Naive thymus-derived CD8-positive, alpha-beta T cell (primary cell): ENCODE data around the gene NFU1. TPM values are rescaled to one million over a fixed set of nuclear protein-coding genes. Genes with fewer than 3 reads are reported as not detected.

Experiments used
- ATAC-seq, 2 donors: fragments of 150-1000 bp; cut with Tn5 transposase in 1 of 2; sonication (Bioruptor Pico), chemical (Tn5 transposase) in 1 of 2; 1 replicate in 1 of 2; 2 replicates in 1 of 2; pipeline ENCODE4 v1.10.0; 2021; ENCODE audit warnings: mild to moderate bottlenecking in 2 of 2, moderate library complexity in 2 of 2
- POLR2A ChIA-PET: fragments of 350-600 bp; sonication (Branson Sonifier 250); formaldehyde crosslinking; loops from one replicate; lab custom pipeline; 2021; ENCODE audit warnings: antibody characterized with exemption; lab: Charles Lee
- DNase-seq, 10 donors: peaks; one replicate each; pipeline versions ENCODE4 v3.0.0 to v3.0.0-alpha.2; 2020 to 2022
- H3K27ac Mint-ChIP-seq, 10 donors: one replicate each; pipeline ENCODE4 v1.8.0; 2020 to 2022; ENCODE audit warnings: mild to moderate bottlenecking in 10 of 10, mixed read lengths in 10 of 10, moderate library complexity in 4 of 10, inconsistent platforms in 1 of 10
- H3K27me3 Mint-ChIP-seq, 5 donors: one replicate each; pipeline ENCODE4 v1.8.0; 2021 to 2022; ENCODE audit warnings: mixed read lengths in 5 of 5
- H3K36me3 Mint-ChIP-seq, 3 donors: one replicate each; pipeline ENCODE4 v1.8.0; 2020 to 2022; ENCODE audit warnings: mixed read lengths in 3 of 3, mild to moderate bottlenecking in 2 of 3, inconsistent platforms in 1 of 3
- H3K4me1 Mint-ChIP-seq, 4 donors: one replicate each; pipeline ENCODE4 v1.8.0; 2021 to 2022; ENCODE audit warnings: mixed read lengths in 4 of 4
- H3K4me3 Mint-ChIP-seq, 10 donors: one replicate each; pipeline ENCODE4 v1.8.0; 2020 to 2022; ENCODE audit warnings: mild to moderate bottlenecking in 10 of 10, mixed read lengths in 10 of 10, moderate library complexity in 6 of 10, inconsistent platforms in 1 of 10
- H3K9me3 Mint-ChIP-seq, 9 donors: one replicate each; pipeline ENCODE4 v1.8.0; 2020 to 2022; ENCODE audit warnings: mixed read lengths in 9 of 9, mild to moderate bottlenecking in 3 of 9, inconsistent platforms in 1 of 9, moderate library complexity in 1 of 9
- polyA plus RNA-seq, 3 donors: library from polyadenylated mRNA; unstranded; fragments of 300-500 nt; fragmentation: Illumina TruSeq; gene quantifications; one replicate each; pipeline ENCODE4 v1.2.3, GENCODE V29; 2021
- total RNA-seq, 8 experiments: library from RNA in 2 of 8; stranded (reverse) in 2 of 8; gene quantifications; one replicate each; pipeline ENCODE4 v1.2.3 and lab custom pipeline; 2021 to 2026

The NFU1 gene
- total and polyA plus RNA-seq, 5 experiments from 2014 or later: 29.6 to 96.9 (median 78.6) TPM

GRCh38 chr2:69465513-69466456, 28.6 kb upstream of the NFU1 start:
- POLR2A ChIA-PET: interaction anchor here (0.7 kb wide), 1 partner anchor 363 kb away, joined by 3 read pairs; the partner anchor contains the start of gene GMCL1
- Mint-ChIP-seq H3K27ac (peak overlapping the region in 6 of 10 donors; percentile 24 to 80 (median 53)), H3K9me3 (no peaks in the 10 kb centered on the region), H3K4me1 (peaks cover 0 to 17% (median 7%) of the 10 kb centered on the region in 4 donors), H3K27me3 (no peaks in the 10 kb centered on the region), H3K4me3 (peak overlapping the region in 1 of 10 donors; percentile 12), H3K36me3 (peaks cover 0 to 88% (median 34%) of the 10 kb centered on the region in 3 donors)
- DNase-seq (no peak), ATAC-seq (no peak)

GRCh38 chr2:69464575-69464974, 27.3 kb upstream of the NFU1 start:
- peak overlapping the region in 5 of 10 donors; percentile 31 to 87 (median 49) for H3K27ac Mint-ChIP-seq

GRCh38 chr2:69462780-69463179, 25.5 kb upstream of the NFU1 start:
- Mint-ChIP-seq H3K27me3 (no peaks in the 10 kb centered on the region), H3K4me1 (peaks cover 4 to 16% (median 6%) of the 10 kb centered on the region in 4 donors), H3K36me3 (peaks cover 0 to 67% (median 32%) of the 10 kb centered on the region in 3 donors), H3K27ac (peak overlapping the region in 5 of 10 donors; percentile 7 to 81 (median 31)), H3K4me3 (no peak overlapping the region), H3K9me3 (no peaks in the 10 kb centered on the region)
- ATAC-seq: no peak
- POLR2A ChIA-PET: no interaction called here
- no peak for DNase-seq

More at GRCh38 chr2:69464575-69464974, 27.3 kb upstream of the NFU1 start:
- peaks cover 0 to 81% (median 29%) of the 10 kb centered on the region in 3 donors for H3K36me3 Mint-ChIP-seq
- H3K27me3 Mint-ChIP-seq: no peaks in the 10 kb centered on the region
- POLR2A ChIA-PET: interaction anchor here (0.5 to 0.7 kb wide), 3 partner anchors 53 to 788 kb away, joined by 3 to 6 read pairs (median 3); partner anchors contain the start of gene GMCL1
- ATAC-seq (no peak), DNase-seq (no peak)
- H3K4me1 Mint-ChIP-seq: peaks cover 4 to 17% (median 9%) of the 10 kb centered on the region in 4 donors
- H3K4me3 Mint-ChIP-seq: no peak overlapping the region
- H3K9me3 Mint-ChIP-seq: no peaks in the 10 kb centered on the region

GRCh38 chr2:69461404-69461803, 24.2 kb upstream of the NFU1 start:
- H3K4me3 Mint-ChIP-seq: no peak overlapping the region
- H3K4me1 Mint-ChIP-seq: peaks cover 6 to 20% (median 10%) of the 10 kb centered on the region in 4 donors
- no peaks in the 10 kb centered on the region for H3K27me3 Mint-ChIP-seq
- DNase-seq (no peak), ATAC-seq (no peak)
- H3K9me3 Mint-ChIP-seq: no peaks in the 10 kb centered on the region
- POLR2A ChIA-PET: no interaction called here
- H3K27ac Mint-ChIP-seq: peak overlapping the region in 3 of 10 donors; percentile 49 to 69 (median 64)
- H3K36me3 Mint-ChIP-seq: peaks cover 0 to 53% (median 32%) of the 10 kb centered on the region in 3 donors

GRCh38 chr2:69459936-69460335, 22.7 kb upstream of the NFU1 start:
- Mint-ChIP-seq H3K9me3 (no peaks in the 10 kb centered on the region), H3K27me3 (no peaks in the 10 kb centered on the region), H3K4me3 (no peak overlapping the region), H3K4me1 (peaks cover 14 to 22% (median 15%) of the 10 kb centered on the region in 4 donors), H3K27ac (peak overlapping the region in 9 of 10 donors; percentile 7 to 91 (median 65)), H3K36me3 (peaks cover 0 to 38% (median 18%) of the 10 kb centered on the region in 3 donors)
- POLR2A ChIA-PET: no interaction called here
- DNase-seq (no peak), ATAC-seq (no peak)

- Mint-ChIP-seq H3K9me3 (no peaks in the 10 kb centered on the region), H3K4me1 (peaks cover 18 to 22% (median 19%) of the 10 kb centered on the region in 4 donors), H3K36me3 (peaks cover 0 to 15% (median 9%) of the 10 kb centered on the region in 3 donors), H3K27me3 (no peaks in the 10 kb centered on the region), H3K27ac (peak overlapping the region; percentile 28 to 92 (median 78)), H3K4me3 (no peak overlapping the region)
- POLR2A ChIA-PET: no interaction called here
- ATAC-seq: peak in 1 of 2 donors; percentile 12
- no peak for DNase-seq
Observed at GRCh38 chr2:69456950-69457445, 19.8 kb upstream of the NFU1 start.

GRCh38 chr2:69456154-69456553, 18.9 kb upstream of the NFU1 start:
- H3K9me3 Mint-ChIP-seq: no peaks in the 10 kb centered on the region
- H3K4me1 Mint-ChIP-seq: peaks cover 16 to 22% (median 19%) of the 10 kb centered on the region in 4 donors
- peak overlapping the region in 6 of 10 donors; percentile 7 to 88 (median 42) for H3K27ac Mint-ChIP-seq
- POLR2A ChIA-PET: no interaction called here
- no peaks in the 10 kb centered on the region for H3K27me3 Mint-ChIP-seq
- DNase-seq (no peak), ATAC-seq (no peak)
- peak overlapping the region in 1 of 10 donors; percentile 55 for H3K4me3 Mint-ChIP-seq
- H3K36me3 Mint-ChIP-seq: peaks cover 0 to 7% (median 7%) of the 10 kb centered on the region in 3 donors

- Mint-ChIP-seq H3K9me3 (no peaks in the 10 kb centered on the region), H3K4me1 (peaks cover 15 to 19% (median 17%) of the 10 kb centered on the region in 4 donors), H3K27me3 (no peaks in the 10 kb centered on the region), H3K4me3 (peak overlapping the region in 1 of 10 donors; percentile 12), H3K36me3 (peaks cover 0 to 6% (median 1%) of the 10 kb centered on the region in 3 donors), H3K27ac (peak overlapping the region in 5 of 10 donors; percentile 21 to 86 (median 42))
- DNase-seq: no peak
- POLR2A ChIA-PET: no interaction called here
- no peak for ATAC-seq
Observed at GRCh38 chr2:69454976-69455375, 17.7 kb upstream of the NFU1 start.

- Mint-ChIP-seq H3K36me3 (no peaks in the 10 kb centered on the region), H3K4me1 (peaks cover 13 to 19% (median 15%) of the 10 kb centered on the region in 4 donors), H3K9me3 (no peaks in the 10 kb centered on the region), H3K27me3 (no peaks in the 10 kb centered on the region), H3K4me3 (no peak overlapping the region), H3K27ac (peak overlapping the region in 3 of 10 donors; percentile 60 to 81 (median 76))
- POLR2A ChIA-PET: interaction anchor here (0.6 kb wide), 1 partner anchor 43 kb away, joined by 3 read pairs; no protein-coding TSS in a partner anchor
- ATAC-seq: no peak
- DNase-seq: no peak
Observed at GRCh38 chr2:69453475-69454129, 16.4 kb upstream of the NFU1 start.

- POLR2A ChIA-PET: interaction anchor here (0.6 kb wide), 1 partner anchor 632 kb away, joined by 3 read pairs; no protein-coding TSS in a partner anchor
- Mint-ChIP-seq H3K4me1 (peaks cover 10 to 19% (median 15%) of the 10 kb centered on the region in 4 donors), H3K27ac (peak overlapping the region in 1 of 10 donors; percentile 72), H3K36me3 (no peaks in the 10 kb centered on the region), H3K4me3 (no peak overlapping the region), H3K27me3 (no peaks in the 10 kb centered on the region), H3K9me3 (no peaks in the 10 kb centered on the region)
- ATAC-seq (no peak), DNase-seq (no peak)
Observed at GRCh38 chr2:69452687-69453086, 15.5 kb upstream of the NFU1 start.

- H3K36me3 Mint-ChIP-seq: peaks cover 0 to 4% (median 0%) of the 10 kb centered on the region in 3 donors
- DNase-seq (no peak), ATAC-seq (no peak)
- H3K9me3 Mint-ChIP-seq: no peaks in the 10 kb centered on the region
- H3K4me1 Mint-ChIP-seq: peaks cover 6 to 13% (median 10%) of the 10 kb centered on the region in 4 donors
- H3K27me3 Mint-ChIP-seq: no peaks in the 10 kb centered on the region
- no peak overlapping the region for H3K4me3 Mint-ChIP-seq
- no peak overlapping the region for H3K27ac Mint-ChIP-seq
- POLR2A ChIA-PET: no interaction called here
Observed at GRCh38 chr2:69450735-69451416, 13.6 kb upstream of the NFU1 start.

- Mint-ChIP-seq H3K27me3 (no peaks in the 10 kb centered on the region), H3K36me3 (peaks cover 0 to 4% (median 0%) of the 10 kb centered on the region in 3 donors), H3K27ac (no peak overlapping the region), H3K9me3 (no peaks in the 10 kb centered on the region), H3K4me1 (peaks cover 2 to 7% (median 4%) of the 10 kb centered on the region in 4 donors), H3K4me3 (no peak overlapping the region)
- ATAC-seq (no peak), DNase-seq (no peak)
- POLR2A ChIA-PET: no interaction called here
Observed at GRCh38 chr2:69449906-69450305, 12.7 kb upstream of the NFU1 start.
